HepG2 (cell line): ENCODE measurements around the gene ST14. TPM values are rescaled to one million over a fixed set of nuclear protein-coding genes. Genes with fewer than 3 reads are reported as not detected.

ENCODE experiments used
- CBX1 ChIP-seq: IDR thresholded peaks from one replicate; pipeline ENCODE4 v1.6.1; 2016; ENCODE audit warnings: antibody characterized with exemption, low read depth
- CHCHD3 ChIP-seq: sonication (generic); formaldehyde crosslinking; IDR thresholded peaks from 2 replicates; pipeline ENCODE4 v1.8.0; 2022; ENCODE audit warnings: mild to moderate bottlenecking, missing genetic modification reagents, moderate library complexity
- ERF ChIP-seq: IDR thresholded peaks from 2 replicates; pipeline ENCODE4 v1.6.1; 2018; ENCODE audit warnings: missing biosample characterization, missing genetic modification reagents
- HDAC1 ChIP-seq: sonication (generic); formaldehyde crosslinking; IDR thresholded peaks from 2 replicates; pipeline ENCODE4 v1.5.1; 2020; ENCODE audit warnings: mild to moderate bottlenecking, missing genetic modification reagents
- HMG20B ChIP-seq: conservative IDR thresholded peaks from 2 replicates; pipeline ENCODE4 v1.6.1; 2016; ENCODE audit warnings: missing genetic modification reagents, missing compliant biosample characterization
- MAFK ChIP-seq, 2 experiments: IDR thresholded peaks in 1 of 2; conservative IDR thresholded peaks in 1 of 2; 2 replicates each; pipeline ENCODE4 v1.6.1; 2011; ENCODE audit warnings: improper control_type of control experiment in 2 of 2, low read length in 2 of 2
- NFATC3 ChIP-seq: sonication (generic); formaldehyde crosslinking; IDR thresholded peaks from 2 replicates; pipeline ENCODE4 v1.5.1; 2020; ENCODE audit warnings: mild to moderate bottlenecking, missing genetic modification reagents
- POGZ ChIP-seq: sonication (generic); formaldehyde crosslinking; IDR thresholded peaks from 2 replicates; pipeline ENCODE4 v1.4.0; 2020; ENCODE audit warnings: mild to moderate bottlenecking, missing genetic modification reagents
- PREB ChIP-seq: sonication (generic); formaldehyde crosslinking; IDR thresholded peaks from 2 replicates; pipeline ENCODE4 v1.4.0; 2020; ENCODE audit warnings: missing genetic modification reagents
- RELA ChIP-seq: sonication (generic); formaldehyde crosslinking; IDR thresholded peaks from 2 replicates; pipeline ENCODE4 v1.4.0; 2020; ENCODE audit warnings: missing genetic modification reagents
- SIN3A ChIP-seq: IDR thresholded peaks from 2 replicates; pipeline ENCODE4 v1.6.1; 2011; ENCODE audit warnings: low read depth, mild to moderate bottlenecking, control low read depth, low read length, borderline replicate concordance
- SOX13 ChIP-seq, 3 experiments: fragments of 450-650 bp in 1 of 3; sonication (generic) in 1 of 3; formaldehyde crosslinking in 1 of 3; IDR thresholded peaks in 2 of 3; conservative IDR thresholded peaks in 1 of 3; 2 replicates each; pipeline versions ENCODE4 v1.5.0 to v1.6.1; 2016 to 2020; ENCODE audit warnings: antibody characterized with exemption in 1 of 3, mild to moderate bottlenecking in 1 of 3, missing compliant biosample characterization in 1 of 3, missing genetic modification reagents in 1 of 3, moderate library complexity in 1 of 3
- SRSF9 ChIP-seq: fragments of 200-400 bp; formaldehyde crosslinking; IDR thresholded peaks from 2 replicates; pipeline ENCODE4 v1.6.1; 2018; ENCODE audit warnings: borderline replicate concordance, mild to moderate bottlenecking, low read depth, low read length; ENCODE audit not compliant: insufficient read depth, poor library complexity, severe bottlenecking
- ZKSCAN1 ChIP-seq: fragments of 150-350 bp; IDR thresholded peaks from 2 replicates; pipeline ENCODE4 v1.6.1; 2014; ENCODE audit warnings: low read length
- ZNF451 ChIP-seq: sonication (generic); formaldehyde crosslinking; IDR thresholded peaks from 2 replicates; pipeline ENCODE4 v1.5.0; 2020; ENCODE audit warnings: mild to moderate bottlenecking, missing genetic modification reagents
- ZNF746 ChIP-seq: sonication (generic); formaldehyde crosslinking; IDR thresholded peaks from 2 replicates; pipeline ENCODE4 v1.8.0; 2022; ENCODE audit warnings: mild to moderate bottlenecking, missing genetic modification reagents
- ZSCAN21 ChIP-seq: sonication (generic); formaldehyde crosslinking; IDR thresholded peaks from 2 replicates; pipeline ENCODE4 v1.8.0; 2022; ENCODE audit warnings: mild to moderate bottlenecking, missing genetic modification reagents, moderate library complexity, borderline replicate concordance
- polyA plus RNA-seq, 8 experiments: library from polyadenylated mRNA; depleted of rRNA in 3 of 8; stranded (reverse) in 7 of 8; unstranded in 1 of 8; fragments of >200 nt; fragmentation: Illumina TruSeq in 4 of 8; extraction: Trizol in 4 of 8; gene quantifications; 2 replicates each; pipeline versions ENCODE4 v1.2.1 to v1.2.3, GENCODE V29; 2011 to 2016; ENCODE audit warnings: low read depth in 4 of 8, missing spikeins in 1 of 8, mixed read lengths in 1 of 8; ENCODE audit not compliant: insufficient read depth in 1 of 8
- total RNA-seq, 5 experiments: library from RNA; depleted of rRNA; stranded (reverse); fragments of >200 nt; fragmentation: Illumina TruSeq; extraction: Trizol; gene quantifications; 2 replicates each; pipeline ENCODE4 v1.2.3, GENCODE V29; 2016; ENCODE audit warnings: low read depth in 1 of 5
- TF ChIP-seq, protein P1 (sequence below): sonication (generic); formaldehyde crosslinking; IDR thresholded peaks from 2 replicates; pipeline ENCODE4 v1.9.0; 2021; ENCODE audit warnings: missing genetic modification reagents, borderline replicate concordance
- TF ChIP-seq, protein P2 (sequence below): sonication (generic); formaldehyde crosslinking; IDR thresholded peaks from 2 replicates; pipeline ENCODE4 v1.4.0; 2020; ENCODE audit warnings: missing genetic modification reagents
- TF ChIP-seq, protein P3 (sequence below): sonication (generic); formaldehyde crosslinking; IDR thresholded peaks from 2 replicates; pipeline ENCODE4 v1.4.0; 2020; ENCODE audit warnings: missing genetic modification reagents
- TF ChIP-seq, protein P4 (sequence below): sonication (generic); formaldehyde crosslinking; conservative IDR thresholded peaks from 2 replicates; pipeline ENCODE4 v1.8.1; 2023; ENCODE audit warnings: missing genetic modification reagents

Gene ST14
- total and polyA plus RNA-seq, 2 of the 13 experiments (the other 11 are each of a cell fraction or from before 2014, with no cell fraction given), result 0.88 to 1.4 TPM

- TF ChIP-seq, protein P1, sequence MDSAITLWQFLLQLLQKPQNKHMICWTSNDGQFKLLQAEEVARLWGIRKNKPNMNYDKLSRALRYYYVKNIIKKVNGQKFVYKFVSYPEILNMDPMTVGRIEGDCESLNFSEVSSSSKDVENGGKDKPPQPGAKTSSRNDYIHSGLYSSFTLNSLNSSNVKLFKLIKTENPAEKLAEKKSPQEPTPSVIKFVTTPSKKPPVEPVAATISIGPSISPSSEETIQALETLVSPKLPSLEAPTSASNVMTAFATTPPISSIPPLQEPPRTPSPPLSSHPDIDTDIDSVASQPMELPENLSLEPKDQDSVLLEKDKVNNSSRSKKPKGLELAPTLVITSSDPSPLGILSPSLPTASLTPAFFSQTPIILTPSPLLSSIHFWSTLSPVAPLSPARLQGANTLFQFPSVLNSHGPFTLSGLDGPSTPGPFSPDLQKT, result no peak
- TF ChIP-seq ZNF746 (CRISPR knock-in tag), result no peak
- no peak for TF ChIP-seq SRSF9
- peak; percentile 51; the same call in 1 of the 2 replicates for TF ChIP-seq ZSCAN21 (CRISPR knock-in tag)
- no peak for TF ChIP-seq NFATC3 (CRISPR knock-in tag)
- TF ChIP-seq, protein P2, sequence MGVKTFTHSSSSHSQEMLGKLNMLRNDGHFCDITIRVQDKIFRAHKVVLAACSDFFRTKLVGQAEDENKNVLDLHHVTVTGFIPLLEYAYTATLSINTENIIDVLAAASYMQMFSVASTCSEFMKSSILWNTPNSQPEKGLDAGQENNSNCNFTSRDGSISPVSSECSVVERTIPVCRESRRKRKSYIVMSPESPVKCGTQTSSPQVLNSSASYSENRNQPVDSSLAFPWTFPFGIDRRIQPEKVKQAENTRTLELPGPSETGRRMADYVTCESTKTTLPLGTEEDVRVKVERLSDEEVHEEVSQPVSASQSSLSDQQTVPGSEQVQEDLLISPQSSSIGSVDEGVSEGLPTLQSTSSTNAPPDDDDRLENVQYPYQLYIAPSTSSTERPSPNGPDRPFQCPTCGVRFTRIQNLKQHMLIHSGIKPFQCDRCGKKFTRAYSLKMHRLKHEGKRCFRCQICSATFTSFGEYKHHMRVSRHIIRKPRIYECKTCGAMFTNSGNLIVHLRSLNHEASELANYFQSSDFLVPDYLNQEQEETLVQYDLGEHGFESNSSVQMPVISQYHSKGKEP (CRISPR knock-in tag), result no peak
- TF ChIP-seq ZKSCAN1, result no peak
- no peak for TF ChIP-seq SIN3A
- TF ChIP-seq RELA, result 0 out of 2 replicates have a peak, but pooled peaks have one; percentile 37
- TF ChIP-seq, protein P3, sequence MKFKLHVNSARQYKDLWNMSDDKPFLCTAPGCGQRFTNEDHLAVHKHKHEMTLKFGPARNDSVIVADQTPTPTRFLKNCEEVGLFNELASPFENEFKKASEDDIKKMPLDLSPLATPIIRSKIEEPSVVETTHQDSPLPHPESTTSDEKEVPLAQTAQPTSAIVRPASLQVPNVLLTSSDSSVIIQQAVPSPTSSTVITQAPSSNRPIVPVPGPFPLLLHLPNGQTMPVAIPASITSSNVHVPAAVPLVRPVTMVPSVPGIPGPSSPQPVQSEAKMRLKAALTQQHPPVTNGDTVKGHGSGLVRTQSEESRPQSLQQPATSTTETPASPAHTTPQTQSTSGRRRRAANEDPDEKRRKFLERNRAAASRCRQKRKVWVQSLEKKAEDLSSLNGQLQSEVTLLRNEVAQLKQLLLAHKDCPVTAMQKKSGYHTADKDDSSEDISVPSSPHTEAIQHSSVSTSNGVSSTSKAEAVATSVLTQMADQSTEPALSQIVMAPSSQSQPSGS (CRISPR knock-in tag), result peak; percentile 78; the same call in 1 of the 2 replicates
- TF ChIP-seq ZNF451, result peak; percentile 34; the same call in 1 of the 2 replicates
- peak; percentile 42 for TF ChIP-seq HDAC1 (CRISPR knock-in tag)
- no peak for TF ChIP-seq CBX1
- TF ChIP-seq CHCHD3, result no peak
- TF ChIP-seq, protein P4, sequence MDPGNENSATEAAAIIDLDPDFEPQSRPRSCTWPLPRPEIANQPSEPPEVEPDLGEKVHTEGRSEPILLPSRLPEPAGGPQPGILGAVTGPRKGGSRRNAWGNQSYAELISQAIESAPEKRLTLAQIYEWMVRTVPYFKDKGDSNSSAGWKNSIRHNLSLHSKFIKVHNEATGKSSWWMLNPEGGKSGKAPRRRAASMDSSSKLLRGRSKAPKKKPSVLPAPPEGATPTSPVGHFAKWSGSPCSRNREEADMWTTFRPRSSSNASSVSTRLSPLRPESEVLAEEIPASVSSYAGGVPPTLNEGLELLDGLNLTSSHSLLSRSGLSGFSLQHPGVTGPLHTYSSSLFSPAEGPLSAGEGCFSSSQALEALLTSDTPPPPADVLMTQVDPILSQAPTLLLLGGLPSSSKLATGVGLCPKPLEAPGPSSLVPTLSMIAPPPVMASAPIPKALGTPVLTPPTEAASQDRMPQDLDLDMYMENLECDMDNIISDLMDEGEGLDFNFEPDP (CRISPR knock-in tag), result no peak
- TF ChIP-seq PREB (CRISPR knock-in tag), result no peak
- peak; percentile 58; the same call in 1 of the 2 replicates for TF ChIP-seq SOX13 (IDR thresholded peaks at IDR 0.05)
- TF ChIP-seq SOX13 (CRISPR knock-in tag; conservative IDR thresholded peaks at IDR 0.05 in 1 of 2, IDR thresholded peaks at IDR 0.05 in 1 of 2), result peak in 1 of 2 experiments; percentile 95; a peak in 2 of 4 replicates
- peak; percentile 56; the same call in 1 of the 2 replicates for TF ChIP-seq ERF (CRISPR knock-in tag)
- 0 out of 2 replicates have a peak, but pooled peaks have one; percentile 61 for TF ChIP-seq HMG20B (CRISPR knock-in tag)
- peak; percentile 62 to 88 for TF ChIP-seq MAFK (conservative IDR thresholded peaks at IDR 0.05 in 1 of 2, IDR thresholded peaks at IDR 0.05 in 1 of 2; ENCODE audit: low read length in 2 of 2)
- TF ChIP-seq POGZ (CRISPR knock-in tag), result peak; percentile 89
Observed at GRCh38 chr11:130181295-130182272, 22.0 kb downstream of the ST14 start (continued).
